SK-N-SH treated with all-trans-retinoic acid at 6 μM for 48 hours (cell line): ENCODE data around the gene NFIX.

Experiments used
- ATAC-seq: fragments of 200-7000 bp; cut with Tn5 transposase; 3 replicates; pipeline ENCODE4 v1.9.1; 2020; ENCODE audit warnings: mild to moderate bottlenecking, moderate library complexity
- ARNTL ChIP-seq: fragments of 450-650 bp; formaldehyde crosslinking; IDR thresholded peaks from 2 replicates; pipeline ENCODE4 v1.5.0; 2020; ENCODE audit warnings: low read depth, mild to moderate bottlenecking, moderate library complexity, borderline replicate concordance
- BACH2 ChIP-seq: fragments of 250-450 bp; sonication (Bioruptor Pico); IDR thresholded peaks from 2 replicates; pipeline ENCODE4 v1.9.0; 2021; ENCODE audit warnings: mild to moderate bottlenecking, borderline replicate concordance
- CREB5 ChIP-seq: fragments of 250-450 bp; sonication (Bioruptor Pico); IDR thresholded peaks from 2 replicates; pipeline ENCODE4 v1.5.1; 2020; ENCODE audit warnings: low read depth, mild to moderate bottlenecking, moderate library complexity
- CSRNP3 ChIP-seq: fragments of 250-450 bp; sonication (Bioruptor Pico); IDR thresholded peaks from 2 replicates; pipeline ENCODE4 v1.5.1; 2021; ENCODE audit warnings: mild to moderate bottlenecking, moderate library complexity
- ESRRG ChIP-seq: fragments of 250-450 bp; sonication (Bioruptor Pico); IDR thresholded peaks from 2 replicates; pipeline ENCODE4 v1.6.1; 2021; ENCODE audit warnings: mild to moderate bottlenecking
- GLIS3 ChIP-seq: fragments of 250-450 bp; sonication (Bioruptor Pico); IDR thresholded peaks from 2 replicates; pipeline ENCODE4 v1.5.0; 2020; ENCODE audit warnings: mild to moderate bottlenecking, moderate library complexity
- OSR1 ChIP-seq: fragments of 250-450 bp; sonication (Bioruptor Pico); IDR thresholded peaks from 2 replicates; pipeline ENCODE4 v1.8.0; 2022; ENCODE audit warnings: moderate library complexity, mild to moderate bottlenecking, inconsistent platforms
- PATZ1 ChIP-seq: fragments of 250-450 bp; sonication (Bioruptor Pico); IDR thresholded peaks from 2 replicates; pipeline ENCODE4 v1.8.0; 2020; ENCODE audit warnings: mild to moderate bottlenecking, moderate library complexity, borderline replicate concordance
- POU6F1 ChIP-seq: fragments of 250-450 bp; sonication (Bioruptor Pico); IDR thresholded peaks from 2 replicates; pipeline ENCODE4 v1.8.0; 2021; ENCODE audit warnings: low read depth, mild to moderate bottlenecking, moderate library complexity, borderline replicate concordance
- RARB ChIP-seq: fragments of 250-450 bp; sonication (Bioruptor Pico); IDR thresholded peaks from 2 replicates; pipeline ENCODE4 v1.8.0; 2021; ENCODE audit warnings: mild to moderate bottlenecking, moderate library complexity
- TCF4 ChIP-seq: fragments of 250-450 bp; sonication (Bioruptor Pico); IDR thresholded peaks from 2 replicates; pipeline ENCODE4 v1.8.0; 2021; ENCODE audit warnings: mild to moderate bottlenecking, moderate library complexity, borderline replicate concordance
- TOX ChIP-seq: fragments of 250-450 bp; sonication (Bioruptor Pico); IDR thresholded peaks from 2 replicates; pipeline ENCODE4 v1.8.0; 2021; ENCODE audit warnings: mild to moderate bottlenecking, moderate library complexity, borderline replicate concordance
- TSHZ2 ChIP-seq: fragments of 250-450 bp; sonication (Bioruptor Pico); IDR thresholded peaks from 2 replicates; pipeline ENCODE4 v1.5.0; 2020; ENCODE audit warnings: mild to moderate bottlenecking, moderate library complexity
- ZC3H10 ChIP-seq: fragments of 250-450 bp; sonication (Bioruptor Pico); IDR thresholded peaks from 2 replicates; pipeline ENCODE4 v1.5.1; 2021; ENCODE audit warnings: mild to moderate bottlenecking, moderate library complexity
- ZFP3 ChIP-seq: fragments of 250-450 bp; sonication (Bioruptor Pico); IDR thresholded peaks from 2 replicates; pipeline ENCODE4 v1.5.0; 2020; ENCODE audit warnings: mild to moderate bottlenecking, moderate library complexity
- ZNF70 ChIP-seq: fragments of 450-650 bp; formaldehyde crosslinking; IDR thresholded peaks from 2 replicates; pipeline ENCODE4 v1.5.0; 2020; ENCODE audit warnings: mild to moderate bottlenecking, moderate library complexity
- ZNF8 ChIP-seq: fragments of 450-650 bp; formaldehyde crosslinking; IDR thresholded peaks from 2 replicates; pipeline ENCODE4 v1.5.0; 2020; ENCODE audit warnings: mild to moderate bottlenecking, moderate library complexity

The NFIX gene

GRCh38 chr19:13100841-13101589 lies 105.7 kb downstream of the NFIX start:
- TF ChIP-seq TSHZ2 (CRISPR knock-in tag), result no peak
- peak; percentile 7; the same call in 1 of the 3 replicates for ATAC-seq

- peak; percentile 14; the same call in 2 of the 3 replicates for ATAC-seq
- TF ChIP-seq TCF4 (CRISPR knock-in tag) (no peak), POU6F1 (CRISPR knock-in tag) (no peak), TOX (no peak), RARB (no peak), ARNTL (CRISPR knock-in tag) (no peak), TSHZ2 (CRISPR knock-in tag) (no peak), ESRRG (no peak)
Observed at GRCh38 chr19:13101590-13102415, 106.5 kb downstream of the NFIX start.

GRCh38 chr19:13102416-13102665 lies 107.1 kb downstream of the NFIX start:
- ATAC-seq, result peak; percentile 81
- TF ChIP-seq CREB5 (no peak), GLIS3 (CRISPR knock-in tag) (no peak), POU6F1 (CRISPR knock-in tag) (no peak), ZFP3 (CRISPR knock-in tag) (no peak), ZNF8 (CRISPR knock-in tag) (no peak), TSHZ2 (CRISPR knock-in tag) (no peak), PATZ1 (no peak), OSR1 (CRISPR knock-in tag) (no peak), BACH2 (CRISPR knock-in tag) (no peak), TOX (no peak), ESRRG (no peak), CSRNP3 (CRISPR knock-in tag) (no peak), ZC3H10 (no peak), ARNTL (CRISPR knock-in tag) (no peak), RARB (no peak), ZNF70 (CRISPR knock-in tag) (no peak), TCF4 (CRISPR knock-in tag) (no peak)
